HG03108 (cell line): ENCODE data around the gene TMEM126A.

Source experiments
- ATAC-seq: cut with Tn5 transposase; IDR thresholded peaks from one replicate; pipeline ENCODE4 v1.9.1; 2021; ENCODE audit warnings: moderate library complexity; ENCODE audit not compliant: unreplicated experiment

Gene TMEM126A

GRCh38 chr11:85694385-85694980 lies 46.7 kb downstream of the TMEM126A start:
- ATAC-seq: no peak

GRCh38 chr11:85695546-85695945 lies 47.8 kb downstream of the TMEM126A start:
- ATAC-seq: no peak

GRCh38 chr11:85697747-85698146 lies 50.0 kb downstream of the TMEM126A start:
- no peak for ATAC-seq

GRCh38 chr11:85698195-85698594 lies 50.4 kb downstream of the TMEM126A start:
- no peak for ATAC-seq

DNA sequence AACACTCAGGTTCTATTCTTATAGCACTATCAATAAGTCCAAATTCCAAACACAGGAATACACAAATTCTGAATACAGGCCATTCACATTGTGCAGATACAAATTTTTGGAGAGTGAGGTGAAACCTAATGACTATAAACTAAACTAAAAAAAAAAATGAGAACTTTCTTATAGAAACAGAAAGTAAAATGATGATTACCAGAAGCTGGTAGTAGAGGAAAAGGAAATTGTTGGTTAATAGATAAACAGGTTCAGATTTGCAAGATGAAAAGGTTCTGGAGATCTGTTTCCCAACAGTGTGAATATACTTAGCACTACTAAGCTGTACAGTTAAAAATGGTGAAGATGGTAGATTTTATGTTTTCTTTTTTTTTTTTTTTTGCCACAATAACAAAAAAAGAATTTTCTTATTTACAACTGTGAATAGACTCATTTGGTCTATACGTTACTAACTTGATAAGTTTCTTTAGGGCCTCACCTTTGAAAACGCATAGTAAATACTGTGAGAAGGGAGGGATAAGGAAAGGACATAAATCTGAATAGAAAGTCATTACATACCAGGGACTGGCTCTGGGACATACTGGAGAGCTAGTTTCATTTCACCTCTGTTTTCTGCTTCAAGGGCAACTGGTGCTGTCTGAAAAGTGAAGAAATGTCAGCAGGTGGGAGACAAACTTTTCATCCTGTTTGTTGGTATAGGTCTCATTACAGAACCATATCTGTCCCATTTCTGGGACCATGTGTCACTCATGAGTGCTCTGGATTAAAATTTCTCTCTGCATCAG lies 52.4 kb downstream of the TMEM126A start:
- ATAC-seq: peak; percentile 92

- no peak for ATAC-seq
These were observed 57.2 kb downstream of the TMEM126A start for GRCh38 chr11:85704967-85705366.

- ATAC-seq: no peak
These were observed 58.0 kb downstream of the TMEM126A start for GRCh38 chr11:85705800-85706199.
